TTC549 (cell line): ENCODE results near the gene OR52E6.

Source experiments
- FAIRE-seq: peaks from 2 replicates; lab custom pipeline; 2012; peaks lifted over from hg19 to GRCh38; lab: Jason Lieb, UNC

Gene OR52E6

DNA sequence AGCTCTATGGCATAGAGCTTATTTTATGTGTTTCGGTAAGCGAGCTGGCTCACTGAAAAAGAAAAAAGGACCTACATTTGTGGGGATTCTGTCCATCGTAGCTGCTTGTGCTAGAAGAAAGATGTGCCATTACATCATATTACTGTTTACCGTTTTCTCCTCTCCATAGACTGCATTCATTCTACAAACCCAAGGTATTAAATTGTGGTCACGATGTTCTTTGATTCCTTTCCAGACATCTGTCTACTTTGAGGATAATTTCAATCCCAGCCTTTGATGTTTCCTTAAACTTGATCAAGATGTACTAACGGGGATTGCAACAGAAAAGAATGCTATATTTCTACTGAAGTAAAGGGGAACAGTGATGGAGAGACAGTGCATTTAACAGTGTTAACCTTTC, 45.2 kb downstream of the OR52E6 start:
- FAIRE-seq = no peak

DNA sequence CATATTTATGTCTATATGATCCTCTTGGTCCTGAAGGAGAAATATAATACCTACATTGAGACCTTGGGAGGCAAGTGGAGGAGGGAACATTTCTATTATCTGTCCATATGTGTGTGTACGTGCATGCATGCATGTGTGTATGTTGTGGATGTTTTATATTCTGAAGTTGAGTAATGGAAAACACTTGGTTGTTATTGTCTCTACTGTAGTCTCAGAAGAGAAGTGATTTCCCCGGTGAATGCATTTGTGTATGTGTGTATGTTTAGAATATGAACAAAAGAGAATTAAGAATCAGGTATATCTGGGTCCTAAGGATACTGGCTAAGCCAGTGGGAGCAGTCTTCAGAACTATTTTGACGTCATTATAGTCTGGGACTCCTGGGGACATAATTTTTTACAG, 50.5 kb downstream of the OR52E6 start, which contains the start of gene OR52N1:
TSS of gene OR52N1 (minus strand) at position 101 of the 400 bp plus-strand sequence. CDS start 2,449 bp downstream, outside the sequence.
- FAIRE-seq = no peak
